MM.1S (cell line): ENCODE measurements around the gene RABGAP1L.

ENCODE experiments used
- DNase-seq: peaks from one replicate; pipeline ENCODE4 v3.0.0-alpha.2; 2015
- H2AFZ ChIP-seq: fragments of 300-600 bp; sonication (generic); 2 replicates; pipeline ENCODE4 v1.6.0; 2016; ENCODE audit warnings: antibody characterized with exemption, low read length
- H3F3A ChIP-seq: fragments of 300-600 bp; sonication (generic); 2 replicates; pipeline ENCODE4 v1.6.1; 2016; ENCODE audit warnings: mild to moderate bottlenecking, antibody characterized with exemption, low read length, moderate library complexity, mixed read lengths; ENCODE audit not compliant: insufficient read depth
- H3K27ac ChIP-seq: fragments of 300-600 bp; sonication (generic); 2 replicates; pipeline ENCODE4 v1.5.1; 2016; ENCODE audit warnings: mild to moderate bottlenecking, low read length
- H3K27me3 ChIP-seq: fragments of 300-600 bp; sonication (generic); replicated peaks from 2 replicates; pipeline ENCODE4 v1.6.0; 2016; ENCODE audit warnings: low read length; ENCODE audit not compliant: insufficient read depth
- H3K36me3 ChIP-seq: fragments of 300-600 bp; sonication (generic); replicated peaks from 2 replicates; pipeline ENCODE4 v1.6.1; 2016; ENCODE audit warnings: mild to moderate bottlenecking, low read length, mixed read lengths; ENCODE audit not compliant: insufficient read depth
- H3K4me1 ChIP-seq: fragments of 300-600 bp; sonication (generic); 2 replicates; pipeline ENCODE4 v1.6.1; 2016; ENCODE audit warnings: low read length, mixed read lengths
- H3K4me2 ChIP-seq: fragments of 300-600 bp; sonication (generic); 2 replicates; pipeline ENCODE4 v1.6.0; 2016; ENCODE audit warnings: low read depth, low read length
- H3K4me3 ChIP-seq: fragments of 300-600 bp; sonication (generic); 2 replicates; pipeline ENCODE4 v1.5.1; 2016; ENCODE audit warnings: low read length, mixed read lengths
- H3K79me2 ChIP-seq: fragments of 300-600 bp; sonication (generic); 2 replicates; pipeline ENCODE4 v1.6.1; 2016; ENCODE audit warnings: mixed run types, low read length, mixed read lengths
- H3K9ac ChIP-seq: fragments of 300-600 bp; sonication (generic); 2 replicates; pipeline ENCODE4 v1.6.1; 2016; ENCODE audit warnings: low read length, mixed read lengths
- H3K9me2 ChIP-seq: fragments of 300-600 bp; sonication (generic); replicated peaks from 2 replicates; pipeline ENCODE4 v1.6.1; 2016; ENCODE audit warnings: mild to moderate bottlenecking, low read length, mixed read lengths; ENCODE audit not compliant: insufficient read depth
- H3K9me3 ChIP-seq: fragments of 300-600 bp; sonication (generic); replicated peaks from 2 replicates; pipeline ENCODE4 v1.6.1; 2016; ENCODE audit warnings: mild to moderate bottlenecking, low read length, mixed read lengths; ENCODE audit not compliant: insufficient read depth
- H4K20me1 ChIP-seq: fragments of 300-600 bp; sonication (generic); 2 replicates; pipeline ENCODE4 v1.6.1; 2016; ENCODE audit warnings: mild to moderate bottlenecking, low read length, moderate library complexity, mixed read lengths; ENCODE audit not compliant: insufficient read depth
- EZH2 ChIP-seq: fragments of 300-600 bp; sonication (generic); optimal IDR thresholded peaks from 2 replicates; pipeline ENCODE3; 2017; ENCODE audit warnings: low read depth, mild to moderate bottlenecking, antibody characterized with exemption, low read length, mixed read lengths
- EZH2phosphoT487 ChIP-seq: fragments of 300-600 bp; sonication (generic); IDR thresholded peaks from 2 replicates; pipeline ENCODE4 v1.6.1; 2018; ENCODE audit warnings: antibody characterized with exemption, low read length
- TF ChIP-seq, protein P1 (sequence below): fragments of 300-600 bp; sonication (generic); IDR thresholded peaks from 2 replicates; pipeline ENCODE4 v1.5.1; 2016; ENCODE audit warnings: antibody characterized with exemption, low read length, mixed read lengths

RABGAP1L gene

DNA sequence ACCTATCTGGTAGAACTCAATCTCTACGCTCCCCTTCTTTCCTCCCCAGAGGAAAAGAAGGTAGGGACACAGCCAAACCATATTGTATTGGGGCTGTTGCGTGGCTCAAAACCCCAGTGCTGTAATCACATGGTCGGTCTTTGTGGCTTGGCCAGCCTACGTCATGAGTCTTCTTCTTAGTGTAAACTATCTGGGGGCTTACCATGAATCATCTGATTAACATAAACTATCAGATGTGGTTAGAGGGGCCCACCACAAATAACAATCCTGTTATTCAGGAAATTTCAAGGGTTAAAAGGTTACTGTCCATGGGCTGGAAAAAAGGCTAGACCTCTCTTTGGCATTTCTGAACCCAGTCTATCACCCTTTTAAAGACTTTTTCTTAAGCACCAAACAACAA lies 238.9 kb downstream of the RABGAP1L start:
- Histone ChIP-seq H3F3A (0 out of 2 replicates have a peak, but pooled peaks cover 4% of the 10 kb centered on the region), H4K20me1 (no peaks in the 10 kb centered on the region), H3K4me2 (no peak overlapping the region), H2AFZ (no peak overlapping the region), H3K4me3 (no peak overlapping the region), H3K4me1 (0 out of 2 replicates have a peak, but pooled peaks cover 5% of the 10 kb centered on the region), H3K27me3 (no peaks in the 10 kb centered on the region), H3K36me3 (no peaks in the 10 kb centered on the region), H3K79me2 (no peaks in the 10 kb centered on the region), H3K27ac (no peak overlapping the region), H3K9me3 (no peaks in the 10 kb centered on the region), H3K9me2 (no peaks in the 10 kb centered on the region), H3K9ac (no peak overlapping the region)
- no peak for DNase-seq
- no peak for TF ChIP-seq EZH2
- TF ChIP-seq, protein P1, sequence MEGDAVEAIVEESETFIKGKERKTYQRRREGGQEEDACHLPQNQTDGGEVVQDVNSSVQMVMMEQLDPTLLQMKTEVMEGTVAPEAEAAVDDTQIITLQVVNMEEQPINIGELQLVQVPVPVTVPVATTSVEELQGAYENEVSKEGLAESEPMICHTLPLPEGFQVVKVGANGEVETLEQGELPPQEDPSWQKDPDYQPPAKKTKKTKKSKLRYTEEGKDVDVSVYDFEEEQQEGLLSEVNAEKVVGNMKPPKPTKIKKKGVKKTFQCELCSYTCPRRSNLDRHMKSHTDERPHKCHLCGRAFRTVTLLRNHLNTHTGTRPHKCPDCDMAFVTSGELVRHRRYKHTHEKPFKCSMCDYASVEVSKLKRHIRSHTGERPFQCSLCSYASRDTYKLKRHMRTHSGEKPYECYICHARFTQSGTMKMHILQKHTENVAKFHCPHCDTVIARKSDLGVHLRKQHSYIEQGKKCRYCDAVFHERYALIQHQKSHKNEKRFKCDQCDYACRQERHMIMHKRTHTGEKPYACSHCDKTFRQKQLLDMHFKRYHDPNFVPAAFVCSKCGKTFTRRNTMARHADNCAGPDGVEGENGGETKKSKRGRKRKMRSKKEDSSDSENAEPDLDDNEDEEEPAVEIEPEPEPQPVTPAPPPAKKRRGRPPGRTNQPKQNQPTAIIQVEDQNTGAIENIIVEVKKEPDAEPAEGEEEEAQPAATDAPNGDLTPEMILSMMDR: no peak
- TF ChIP-seq EZH2phosphoT487: no peak

- no peak overlapping the region for H3K4me2 ChIP-seq
- no peak overlapping the region for H3K4me3 ChIP-seq
- H3K79me2 ChIP-seq: no peaks in the 10 kb centered on the region
- no peaks in the 10 kb centered on the region for H4K20me1 ChIP-seq
- no peaks in the 10 kb centered on the region for H3K9me2 ChIP-seq
- no peak overlapping the region for H3K27ac ChIP-seq
- H3K27me3 ChIP-seq: no peaks in the 10 kb centered on the region
- H3K4me1 ChIP-seq: 0 out of 2 replicates have a peak, but pooled peaks cover 5% of the 10 kb centered on the region
- TF ChIP-seq EZH2phosphoT487 (no peak), EZH2 (no peak)
- TF ChIP-seq, protein P1: no peak
- H3K9ac ChIP-seq: no peak overlapping the region
- H2AFZ ChIP-seq: no peak overlapping the region
- no peak for DNase-seq
- 0 out of 2 replicates have a peak, but pooled peaks cover 4% of the 10 kb centered on the region for H3F3A ChIP-seq
- H3K36me3 ChIP-seq: no peaks in the 10 kb centered on the region
- no peaks in the 10 kb centered on the region for H3K9me3 ChIP-seq
Observed at GRCh38 chr1:174399211-174399610, 239.9 kb downstream of the RABGAP1L start.

GRCh38 chr1:174401075-174401474 lies 241.8 kb downstream of the RABGAP1L start:
- Histone ChIP-seq H3K79me2 (no peaks in the 10 kb centered on the region), H3K4me2 (no peak overlapping the region), H3K9ac (no peak overlapping the region), H3F3A (0 out of 2 replicates have a peak, but pooled peaks cover 4% of the 10 kb centered on the region), H3K4me3 (no peak overlapping the region), H3K36me3 (no peaks in the 10 kb centered on the region), H4K20me1 (no peaks in the 10 kb centered on the region), H3K9me3 (no peaks in the 10 kb centered on the region), H3K27ac (no peak overlapping the region), H3K4me1 (0 out of 2 replicates have a peak, but pooled peaks cover 5% of the 10 kb centered on the region), H2AFZ (no peak overlapping the region), H3K27me3 (no peaks in the 10 kb centered on the region), H3K9me2 (no peaks in the 10 kb centered on the region)
- no peak for DNase-seq
- TF ChIP-seq EZH2phosphoT487: no peak

- H3K4me3 ChIP-seq: no peak overlapping the region
- H4K20me1 ChIP-seq: no peaks in the 10 kb centered on the region
- H3F3A ChIP-seq: no peaks in the 10 kb centered on the region
- H3K27me3 ChIP-seq: no peaks in the 10 kb centered on the region
- no peaks in the 10 kb centered on the region for H3K9me3 ChIP-seq
- H3K4me2 ChIP-seq: no peak overlapping the region
- no peak overlapping the region for H2AFZ ChIP-seq
- H3K9me2 ChIP-seq: no peaks in the 10 kb centered on the region
- no peaks in the 10 kb centered on the region for H3K79me2 ChIP-seq
- H3K36me3 ChIP-seq: no peaks in the 10 kb centered on the region
- no peaks in the 10 kb centered on the region for H3K4me1 ChIP-seq
- H3K9ac ChIP-seq: no peak overlapping the region
- no peak overlapping the region for H3K27ac ChIP-seq
- DNase-seq: no peak
- TF ChIP-seq, protein P1: no peak
- no peak for TF ChIP-seq EZH2
- TF ChIP-seq EZH2phosphoT487: no peak
Observed at GRCh38 chr1:174405219-174405618, 245.9 kb downstream of the RABGAP1L start.
